K562 (cell line): ENCODE measurements around the gene CORO2A.

Experiments
- CLOCK ChIP-seq: fragments of 250-450 bp; sonication (Bioruptor Pico); IDR thresholded peaks from 2 replicates; pipeline ENCODE4 v1.4.0; 2020; ENCODE audit warnings: mild to moderate bottlenecking, moderate library complexity, borderline replicate concordance
- CTCF ChIP-seq, 3 experiments: IDR thresholded peaks in 2 of 3; conservative IDR thresholded peaks in 1 of 3; 2 replicates each; pipeline ENCODE4 v1.5.1; 2011 to 2012; ENCODE audit warnings: low read length in 3 of 3, mild to moderate bottlenecking in 3 of 3, control low read depth in 2 of 3, improper control_type of control experiment in 1 of 3, inconsistent platforms in 1 of 3, low read depth in 1 of 3, mixed read lengths in 1 of 3, moderate library complexity in 1 of 3; ENCODE audit not compliant: insufficient read depth in 2 of 3
- MAZ ChIP-seq, 2 experiments: fragments of 450-650 bp in 1 of 2; sonication (generic) in 1 of 2; formaldehyde crosslinking; IDR thresholded peaks in 1 of 2; conservative IDR thresholded peaks in 1 of 2; 2 replicates each; pipeline versions ENCODE4 v1.4.0 to v1.5.0; 2020; ENCODE audit warnings: mild to moderate bottlenecking in 1 of 2, missing genetic modification reagents in 1 of 2
- PREB ChIP-seq: sonication (generic); formaldehyde crosslinking; IDR thresholded peaks from 2 replicates; pipeline ENCODE4 v1.8.1; 2023; ENCODE audit warnings: mild to moderate bottlenecking, missing genetic modification reagents
- VEZF1 ChIP-seq: fragments of 200-800 bp; sonication (Bioruptor generic); IDR thresholded peaks from 2 replicates; pipeline ENCODE4 v1.6.1; 2017; ENCODE audit warnings: missing genetic modification characterization, missing compliant biosample characterization
- ZNF165 ChIP-seq: fragments of 250-450 bp; sonication (Bioruptor Pico); IDR thresholded peaks from 2 replicates; pipeline ENCODE4 v1.4.0; 2020; ENCODE audit warnings: borderline replicate concordance
- ZNF24 ChIP-seq: fragments of 450-650 bp; IDR thresholded peaks from 2 replicates; pipeline ENCODE4 v1.6.1; 2016
- ZNF639 ChIP-seq, 2 experiments: fragments of 200-800 bp in 1 of 2; sonication (Bioruptor generic) in 1 of 2; sonication (generic) in 1 of 2; formaldehyde crosslinking in 1 of 2; IDR thresholded peaks in 1 of 2; conservative IDR thresholded peaks in 1 of 2; 2 replicates each; pipeline versions ENCODE4 v1.5.0 to v1.6.1; 2016 to 2020; ENCODE audit warnings: missing compliant biosample characterization in 1 of 2, missing genetic modification characterization in 1 of 2, missing genetic modification reagents in 1 of 2

GRCh38 chr9:98094316-98094715, 98.1 kb downstream of the CORO2A start:
- TF ChIP-seq MAZ (CRISPR knock-in tag; conservative IDR thresholded peaks at IDR 0.05 in 1 of 2, IDR thresholded peaks at IDR 0.05 in 1 of 2) (no peak), CTCF (IDR thresholded peaks at IDR 0.05 in 2 of 3, conservative IDR thresholded peaks at IDR 0.05 in 1 of 3; ENCODE audit: insufficient read depth in 2 of 3, low read depth in 1 of 3, low read length in 3 of 3) (no peak), ZNF639 (CRISPR knock-in tag; conservative IDR thresholded peaks at IDR 0.05 in 1 of 2, IDR thresholded peaks at IDR 0.05 in 1 of 2) (no peak), ZNF24 (no peak), PREB (CRISPR knock-in tag) (no peak), CLOCK (no peak), VEZF1 (CRISPR knock-in tag) (no peak), ZNF165 (CRISPR knock-in tag) (no peak)
